Heart left ventricle (tissue), 16 donors: ENCODE data around the gene CBFA2T3. TPM values are rescaled to one million over a fixed set of nuclear protein-coding genes. Genes with fewer than 3 reads are reported as not detected.

Experiments used
- ATAC-seq, 4 donors: fragments of 200-7000 bp; cut with Tn5 transposase; one replicate each; pipeline ENCODE4 v1.9.1; 2020 to 2022; ENCODE audit warnings: moderate library complexity in 4 of 4, mild to moderate bottlenecking in 3 of 4, moderate number of reproducible peaks in 1 of 4
- DNase-seq, 5 donors: peaks; one replicate each; pipeline ENCODE4 v3.0.0-alpha.2; 2020
- H3K27ac ChIP-seq, 12 donors: fragments of 200-600 bp; sonication (generic) in 4 of 12; one replicate each; pipeline versions ENCODE4 v1.5.0 to v1.8.0; 2016 to 2022; ENCODE audit warnings: mild to moderate bottlenecking in 2 of 12
- H3K27me3 ChIP-seq, 9 donors: fragments of 200-600 bp; sonication (generic) in 2 of 9; one replicate each; pipeline versions ENCODE4 v1.5.1 to v1.8.0; 2016 to 2022; ENCODE audit warnings: mild to moderate bottlenecking in 3 of 9
- H3K36me3 ChIP-seq, 9 donors: fragments of 200-600 bp; sonication (generic) in 2 of 9; one replicate each; pipeline versions ENCODE4 v1.5.0 to v1.8.0; 2018 to 2022; ENCODE audit warnings: mild to moderate bottlenecking in 2 of 9
- H3K4me1 ChIP-seq, 12 donors: fragments of 200-600 bp; sonication (generic) in 4 of 12; one replicate each; pipeline versions ENCODE4 v1.5.0 to v1.8.0; 2016 to 2022; ENCODE audit warnings: mild to moderate bottlenecking in 3 of 12
- H3K4me3 ChIP-seq, 12 donors: fragments of 200-600 bp; sonication (generic) in 4 of 12; one replicate each; pipeline versions ENCODE4 v1.5.0 to v1.8.0; 2017 to 2022; ENCODE audit warnings: mild to moderate bottlenecking in 9 of 12, moderate library complexity in 4 of 12
- H3K9me3 ChIP-seq, 12 donors: fragments of 200-600 bp; sonication (generic) in 4 of 12; one replicate each; pipeline versions ENCODE4 v1.5.0 to v1.8.0; 2016 to 2022; ENCODE audit warnings: mild to moderate bottlenecking in 1 of 12
- CTCF ChIP-seq, 12 donors: fragments of 200-600 bp; sonication (generic) in 4 of 12; IDR thresholded peaks; one replicate each; pipeline versions ENCODE4 v1.5.0 to v1.8.0; 2018 to 2022; ENCODE audit warnings: antibody characterized with exemption in 12 of 12, mild to moderate bottlenecking in 5 of 12
- POLR2A ChIP-seq, 2 donors: fragments of 450-650 bp; IDR thresholded peaks; one replicate each; pipeline ENCODE4 v1.6.1; 2017; ENCODE audit warnings: antibody characterized with exemption in 2 of 2, mild to moderate bottlenecking in 2 of 2, moderate library complexity in 2 of 2
- WGBS, 4 donors: extraction: QIAGEN DNeasy Blood & Tissue Kit in 2 of 4; methylation state at CpG; one replicate each; pipeline versions ENCODE4 v1.1.5 to v1.1.7; 2013 to 2018; 5-methylcytosine and 5-hydroxymethylcytosine counted together
- intact Hi-C, 10 donors: fragments of 100-400 bp; cut with DNase I; formaldehyde crosslinking; loops; one replicate each; pipeline versions ENCODE4 v1.11.1 to v1.14.2; 2022
- polyA plus RNA-seq, 2 donors: library from polyadenylated mRNA; stranded (reverse); fragments of 200-250 nt; gene quantifications; one replicate each; pipeline ENCODE4 v1.2.3, GENCODE V29; 2013
- total RNA-seq, 9 donors: library from RNA; depleted of rRNA in 2 of 9; stranded (reverse); fragments of >200 nt in 2 of 9; fragmentation: NEBNext Ultra II Directional in 3 of 9; extraction: Animal tissue kit (Norgen Biotek cat#: 25700) in 3 of 9; gene quantifications; one replicate each; pipeline versions ENCODE4 v1.1.0 to v1.2.4, GENCODE V29; 2016 to 2023
- donor health status: ischemic (EF 13 %, LVEDD 7.1; RV severe dilation, severe dysfunction).
- donor health status: healthy with polysubstance abuse.
- donor health status: DM: no; HTN: yes; CAD: no.
- donor health status: DM: no; HTN: no; CAD: no.
- donor health status: ischemic (EF 25% LVEDD 6.9; RV normal size, moderate dysfunction).
- donor health status: ischemic (EF 25% LVEDD 5.7; RV mildly dilated, moderate dysfunction).
- donor health status: healthy.
- donor health status: DM: yes; HTN: yes; CAD: no.
- donor health status: ischemic (EF 35%, LVEDD 5.7; RV mildly dilated, moderate dysfunction).
- donor health status: nonischemic (EF 11% LVEDD 7.7; RV severe dilation, severe dysfunction).
- donor health status: DM: yes; HTN: yes; CAD: no.
- donor health status: PGD.
- donor health status: ischemic (EF 29% LVEDD 5.4; RV normal size, mild dysfunction).
- donor health status: nonischemic (EF 23%, LVEDD 6.1; RV moderate dilation, normal function).

CBFA2T3 gene
- total and polyA plus RNA-seq, 11 donors = 5.0 to 12.0 (median 5.8) TPM

DNA sequence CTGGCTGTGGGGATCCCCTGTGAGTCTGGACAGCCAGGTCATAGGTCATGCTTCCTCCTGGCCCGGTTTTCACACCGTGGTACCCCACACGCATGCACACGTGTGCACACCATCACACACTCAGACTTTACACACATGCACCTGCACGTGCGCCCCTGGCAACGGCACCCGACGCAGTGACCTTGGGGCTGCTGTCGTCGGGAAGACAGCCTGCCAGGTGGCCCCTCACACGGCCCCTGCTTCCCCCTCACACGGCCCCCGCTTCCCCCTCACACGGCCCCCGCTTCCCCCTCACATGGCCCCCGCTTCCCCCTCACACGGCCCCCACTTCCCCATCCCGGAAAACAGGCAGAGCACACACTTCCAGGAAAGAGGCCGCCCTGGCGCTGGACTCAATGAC is 45.1 kb downstream of the CBFA2T3 start:
- ATAC-seq (no peak), DNase-seq (no peak)
- WGBS, 4 donors = 63 to 73% (median 66%) methylated on average over 21 of the region's 21 CpGs
- H3K36me3 ChIP-seq = no peaks in the 10 kb centered on the region
- H3K27ac ChIP-seq = peak overlapping the region in 1 of 12 donors; percentile 38
- no peaks in the 10 kb centered on the region for H3K9me3 ChIP-seq
- H3K27me3 ChIP-seq = peaks cover 0 to 3% (median 0%) of the 10 kb centered on the region in 9 donors
- intact Hi-C loops = no loop called here
- H3K4me3 ChIP-seq = no peak overlapping the region
- H3K4me1 ChIP-seq = peaks cover under 1 to 31% (median 17%) of the 10 kb centered on the region in 12 donors
- TF ChIP-seq CTCF (IDR thresholded peaks at IDR 0.05) (no peak), POLR2A (IDR thresholded peaks at IDR 0.05) (no peak)

DNA sequence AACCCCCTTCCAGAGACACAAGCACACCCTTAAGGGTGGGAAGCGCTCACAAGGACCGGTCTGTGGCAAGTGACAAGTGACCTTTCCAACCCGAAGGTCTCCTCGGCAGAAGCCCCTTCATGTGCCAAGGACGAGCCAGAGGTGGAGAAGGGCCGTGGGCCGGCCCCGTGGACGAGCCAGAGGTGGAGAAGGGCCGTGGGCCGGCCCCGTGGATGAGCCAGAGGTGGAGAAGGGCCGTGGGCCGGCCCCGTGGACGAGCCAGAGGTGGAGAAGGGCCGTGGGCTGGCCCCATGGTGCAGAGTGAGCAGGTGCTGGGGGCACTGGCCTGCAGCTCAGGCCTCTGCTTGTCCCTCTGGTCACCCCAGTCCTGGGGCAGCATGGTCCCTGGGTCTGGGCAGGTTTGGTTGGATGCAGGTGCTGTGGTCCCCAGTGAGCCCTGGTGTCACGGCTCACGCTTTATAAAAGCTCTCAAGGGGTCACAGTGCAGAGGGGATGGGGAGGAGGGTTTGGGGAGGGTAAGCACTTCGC is 45.6 kb downstream of the CBFA2T3 start:
- Histone ChIP-seq H3K4me3 (no peak overlapping the region), H3K27ac (no peak overlapping the region), H3K9me3 (no peaks in the 10 kb centered on the region), H3K36me3 (no peaks in the 10 kb centered on the region), H3K4me1 (peaks cover 0 to 29% (median 12%) of the 10 kb centered on the region in 12 donors), H3K27me3 (peaks cover 0 to 3% (median 0%) of the 10 kb centered on the region in 9 donors)
- intact Hi-C loops = no loop called here
- DNase-seq (no peak), ATAC-seq (no peak)
- 81 to 90% (median 86%) methylated on average over 17 to 20 of the region's 20 CpGs for WGBS, 4 donors
- TF ChIP-seq POLR2A (IDR thresholded peaks at IDR 0.05) = no peak
- TF ChIP-seq CTCF (IDR thresholded peaks at IDR 0.05) = no peak

- 78 to 88% (median 83%) methylated on average over 11 to 12 of the region's 12 CpGs for WGBS, 4 donors
- Histone ChIP-seq H3K4me3 (no peak overlapping the region), H3K9me3 (no peaks in the 10 kb centered on the region), H3K27ac (no peak overlapping the region), H3K36me3 (no peaks in the 10 kb centered on the region), H3K27me3 (peaks cover 0 to 3% (median 0%) of the 10 kb centered on the region in 9 donors), H3K4me1 (peaks cover 0 to 23% (median 7%) of the 10 kb centered on the region in 12 donors)
- TF ChIP-seq POLR2A (IDR thresholded peaks at IDR 0.05) (no peak), CTCF (IDR thresholded peaks at IDR 0.05) (no peak)
- intact Hi-C loops = no loop called here
- DNase-seq = no peak
- ATAC-seq = no peak
Measured at GRCh38 chr16:88930716-88931115, 46.3 kb downstream of the CBFA2T3 start.

DNA sequence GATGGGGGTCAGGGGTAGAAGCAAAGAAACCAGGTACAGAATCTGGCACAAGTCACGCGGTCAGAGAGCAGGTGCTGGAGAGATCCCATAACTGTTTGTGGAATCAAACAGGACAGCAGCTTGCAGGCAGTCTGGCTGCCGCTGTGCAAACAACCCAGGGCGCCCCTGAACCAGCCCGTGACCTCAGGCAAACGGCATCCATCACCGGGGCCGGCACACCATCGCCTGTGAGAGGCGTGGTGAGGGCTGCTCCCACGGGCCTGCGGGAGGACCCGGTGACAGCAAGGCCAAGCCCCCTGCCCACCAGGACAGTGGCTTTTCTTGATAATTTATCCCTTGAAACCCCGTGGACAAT is 47.9 kb downstream of the CBFA2T3 start:
- no peak for ATAC-seq
- WGBS, 4 donors = 84 to 94% (median 88%) methylated on average over 14 of the region's 14 CpGs
- no peak overlapping the region for H3K27ac ChIP-seq
- peaks cover 0 to 3% (median 0%) of the 10 kb centered on the region in 9 donors for H3K27me3 ChIP-seq
- no peaks in the 10 kb centered on the region for H3K9me3 ChIP-seq
- intact Hi-C loops = no loop called here
- H3K36me3 ChIP-seq = no peaks in the 10 kb centered on the region
- TF ChIP-seq CTCF (IDR thresholded peaks at IDR 0.05) (no peak), POLR2A (IDR thresholded peaks at IDR 0.05) (no peak)
- DNase-seq = no peak
- peaks cover 0 to 33% (median 16%) of the 10 kb centered on the region in 12 donors for H3K4me1 ChIP-seq
- H3K4me3 ChIP-seq = no peak overlapping the region
